B cell (primary cell): ENCODE data around the gene HMG20A. TPM values are rescaled to one million over a fixed set of nuclear protein-coding genes. Genes with fewer than 3 reads are reported as not detected.
A peak's percentile ranks its signal among the peaks of the same experiment; 100 is the strongest.

Experiments used
- ATAC-seq: fragments of 200-7000 bp; cut with Tn5 transposase; one replicate; pipeline ENCODE4 v1.10.0; 2021; ENCODE audit warnings: low read depth, mild to moderate bottlenecking, moderate number of reproducible peaks, moderate library complexity
- CTCF ChIA-PET: fragments of 350-600 bp; sonication (Branson Sonifier 250); formaldehyde crosslinking; loops from one replicate; lab custom pipeline; 2021; ENCODE audit warnings: antibody characterized with exemption, inconsistent platforms; lab: Charles Lee
- POLR2A ChIA-PET: fragments of 350-600 bp; sonication (Branson Sonifier 250); formaldehyde crosslinking; loops from one replicate; lab custom pipeline; 2021; ENCODE audit warnings: antibody characterized with exemption; lab: Charles Lee
- DNase-seq: peaks from one replicate; pipeline ENCODE4 v3.0.0; 2013
- H2AFZ ChIP-seq: 2 replicates; pipeline ENCODE4 v1.6.1; 2012; ENCODE audit warnings: mild to moderate bottlenecking, low read depth, low read length; ENCODE audit not compliant: insufficient read depth, poor library complexity, severe bottlenecking
- H3K27ac ChIP-seq, 2 donors: 1 replicate in 1 of 2; 2 replicates in 1 of 2; pipeline ENCODE4 v1.5.1; 2012 to 2013; ENCODE audit warnings: low read length in 2 of 2, mild to moderate bottlenecking in 2 of 2, moderate library complexity in 1 of 2
- H3K27me3 ChIP-seq, 4 experiments: fragments of 200-600 bp in 1 of 4; sonication (generic) in 1 of 4; replicated peaks in 1 of 4; 1 replicate in 2 of 4; 2 replicates in 2 of 4; pipeline versions ENCODE4 v1.6.1 to v1.7.0; 2013 to 2016; ENCODE audit warnings: low read length in 3 of 4, mild to moderate bottlenecking in 2 of 4, mixed read lengths in 1 of 4, moderate library complexity in 1 of 4; ENCODE audit not compliant: insufficient read depth in 4 of 4, control insufficient read depth in 3 of 4; ENCODE audit errors: control extremely low read depth in 1 of 4
- H3K36me3 ChIP-seq, 2 experiments: replicated peaks in 1 of 2; 1 replicate in 1 of 2; 2 replicates in 1 of 2; pipeline versions ENCODE4 v1.6.1 to v1.7.1; 2013; ENCODE audit warnings: low read length in 1 of 2; ENCODE audit not compliant: insufficient read depth in 2 of 2, control insufficient read depth in 1 of 2; ENCODE audit errors: control extremely low read depth in 1 of 2, extremely low read depth in 1 of 2
- H3K4me1 ChIP-seq, 2 donors: fragments of 200-600 bp in 1 of 2; sonication (generic) in 1 of 2; 1 replicate in 1 of 2; 2 replicates in 1 of 2; pipeline versions ENCODE4 v1.5.1 to v1.6.1; 2013 to 2017; ENCODE audit warnings: low read length in 2 of 2; ENCODE audit not compliant: control insufficient read depth in 2 of 2, insufficient read depth in 2 of 2
- H3K4me2 ChIP-seq: replicated peaks from 2 replicates; pipeline ENCODE3; 2012; ENCODE audit warnings: mild to moderate bottlenecking, low read depth, low read length; ENCODE audit not compliant: poor library complexity, severe bottlenecking
- H3K4me3 ChIP-seq, 5 experiments: fragments of 200-600 bp in 1 of 5; sonication (generic) in 1 of 5; 1 replicate in 3 of 5; 2 replicates in 2 of 5; pipeline versions ENCODE4 v1.5.1 to v1.7.0; 2011 to 2016; ENCODE audit warnings: low read length in 4 of 5, mild to moderate bottlenecking in 4 of 5, low read depth in 2 of 5, control low read depth in 1 of 5, moderate library complexity in 1 of 5; ENCODE audit not compliant: insufficient read depth in 1 of 5; ENCODE audit errors: control extremely low read depth in 1 of 5, extremely low read depth in 1 of 5
- H3K79me2 ChIP-seq: fragments of 200-600 bp; sonication (generic); one replicate; pipeline ENCODE4 v1.6.0; 2016; ENCODE audit warnings: low read length; ENCODE audit not compliant: control insufficient read depth, insufficient read depth
- H3K9ac ChIP-seq: fragments of 200-600 bp; sonication (generic); 2 replicates; pipeline ENCODE4 v1.6.1; 2017; ENCODE audit warnings: mild to moderate bottlenecking, low read length, moderate library complexity
- H3K9me3 ChIP-seq, 3 donors: one replicate each; pipeline versions ENCODE4 v1.6.1 to v1.7.1; 2013; ENCODE audit warnings: low read length in 2 of 3; ENCODE audit not compliant: control insufficient read depth in 2 of 3, insufficient read depth in 1 of 3; ENCODE audit errors: control extremely low read depth in 1 of 3
- H4K20me1 ChIP-seq: 2 replicates; pipeline ENCODE4 v1.6.0; 2012; ENCODE audit warnings: mild to moderate bottlenecking, low read length; ENCODE audit not compliant: insufficient read depth, control insufficient read depth, poor library complexity, severe bottlenecking
- H3K27ac Mint-ChIP-seq: one replicate; pipeline ENCODE4 v1.8.0; 2021; ENCODE audit warnings: mixed read lengths
- H3K27me3 Mint-ChIP-seq: one replicate; pipeline ENCODE4 v1.8.0; 2021; ENCODE audit warnings: mixed read lengths
- H3K4me1 Mint-ChIP-seq: one replicate; pipeline ENCODE4 v1.8.0; 2021; ENCODE audit warnings: mixed read lengths
- H3K4me3 Mint-ChIP-seq: one replicate; pipeline ENCODE4 v1.8.0; 2021; ENCODE audit warnings: mixed read lengths
- H3K9me3 Mint-ChIP-seq: one replicate; pipeline ENCODE4 v1.8.0; 2022; ENCODE audit warnings: mixed read lengths; ENCODE audit not compliant: insufficient read depth
- EZH2 ChIP-seq: IDR thresholded peaks from 2 replicates; pipeline ENCODE4 v1.6.1; 2012; ENCODE audit warnings: borderline replicate concordance, low read depth, mild to moderate bottlenecking, moderate library complexity, low read length; ENCODE audit not compliant: insufficient read depth, poor library complexity, severe bottlenecking
- WGBS: methylation state at CpG from one replicate; pipeline ENCODE4 v1.1.5; 2013; ENCODE audit warnings: missing lambda C conversion rate; ENCODE audit not compliant: insufficient coverage; 5-methylcytosine and 5-hydroxymethylcytosine counted together
- intact Hi-C: fragments of 100-400 bp; cut with micrococcal nuclease; formaldehyde crosslinking; loops from one replicate; pipeline ENCODE4 v1.10.0; 2022
- polyA plus RNA-seq: library from polyadenylated mRNA; depleted of rRNA; stranded (reverse); fragments of >200 nt; gene quantifications from 2 replicates; pipeline ENCODE4 v1.2.3, GENCODE V29; 2012
- total RNA-seq, 2 donors: library from RNA; stranded (reverse); fragments of 120-200 nt in 1 of 2; gene quantifications; 1 replicate in 1 of 2; 2 replicates in 1 of 2; pipeline versions ENCODE4 v1.2.3 to v1.2.4, GENCODE V29; 2013 to 2022
- TF ChIP-seq, protein P1 (sequence below): fragments of 200-600 bp; IDR thresholded peaks from one replicate; pipeline ENCODE4 v1.8.0; 2022; ENCODE audit warnings: antibody characterized with exemption, mild to moderate bottlenecking

HMG20A gene
- total and polyA plus RNA-seq, 2 donors (not counting 1 experiment from before 2014, with no cell fraction given), result 26.1 to 63.5 TPM

DNA sequence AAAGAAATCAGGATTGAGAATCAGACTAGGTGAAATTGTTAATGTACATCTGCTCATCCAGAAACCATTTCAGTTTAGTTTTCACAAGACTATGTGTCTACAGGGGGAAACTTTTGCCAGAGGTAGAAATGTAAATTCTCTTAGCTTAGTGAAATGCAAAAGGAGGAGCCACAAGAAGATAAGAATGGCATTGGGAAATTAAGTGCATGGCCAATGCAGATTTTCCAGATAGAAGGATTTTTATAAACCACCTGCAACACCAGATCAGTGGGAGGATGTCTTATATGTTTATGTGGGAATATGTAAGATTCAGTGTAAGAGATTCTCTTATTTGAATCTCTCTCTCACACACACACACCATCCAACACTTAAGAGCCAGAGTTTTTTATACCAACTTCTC, 67.2 kb downstream of the HMG20A start:
- intact Hi-C loops, result no loop called here

DNA sequence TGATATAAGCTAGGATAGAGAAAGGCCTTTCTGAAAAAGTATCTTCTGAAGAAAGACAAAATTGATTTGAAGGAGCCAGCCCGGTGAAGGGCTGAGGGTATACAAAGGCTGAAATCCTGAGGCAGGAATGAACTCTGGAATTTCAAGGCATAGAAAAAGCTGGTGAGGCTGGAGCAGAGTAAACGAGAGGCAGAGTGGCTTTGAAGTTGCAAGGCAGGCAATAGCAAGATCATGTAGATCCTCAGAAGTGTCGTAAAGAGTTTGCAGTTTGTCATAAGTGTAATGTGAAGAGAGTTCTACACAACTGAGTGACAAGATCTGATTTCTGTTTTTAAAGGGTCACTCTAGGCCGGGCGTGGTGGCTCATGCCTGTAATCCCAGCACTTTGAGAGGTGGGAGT, 69.0 kb downstream of the HMG20A start:
- Mint-ChIP-seq H3K27me3 (no peaks in the 10 kb centered on the region), H3K9me3 (no peaks in the 10 kb centered on the region), H3K4me1 (peaks cover 27% of the 10 kb centered on the region), H3K4me3 (no peak overlapping the region), H3K27ac (peak overlapping the region; percentile 48)
- peaks cover 6 to 18% of the 10 kb centered on the region in 2 experiments for H3K36me3 ChIP-seq
- no peak overlapping the region for H3K27ac ChIP-seq
- no peak for DNase-seq
- POLR2A ChIA-PET, result no interaction called here
- CTCF ChIA-PET, result interaction anchor here (0.7 to 1.1 kb wide), 2 partner anchors 9 to 302 kb away, joined by 3 read pairs; no protein-coding TSS in a partner anchor
- H3K27me3 ChIP-seq, result no peaks in the 10 kb centered on the region
- H3K4me2 ChIP-seq, result no peak overlapping the region
- H4K20me1 ChIP-seq, result no peaks in the 10 kb centered on the region
- intact Hi-C loops, result loop anchor here (10.0 kb wide), 1 partner anchor 65 kb away; the partner anchor contains the start of genes HMG20A and PEAK1
- 98% methylated on average over 5 of the region's 5 CpGs for WGBS
- peaks cover 17 to 24% of the 10 kb centered on the region in 2 donors for H3K4me1 ChIP-seq
- no peak for TF ChIP-seq EZH2
- TF ChIP-seq, protein P1, sequence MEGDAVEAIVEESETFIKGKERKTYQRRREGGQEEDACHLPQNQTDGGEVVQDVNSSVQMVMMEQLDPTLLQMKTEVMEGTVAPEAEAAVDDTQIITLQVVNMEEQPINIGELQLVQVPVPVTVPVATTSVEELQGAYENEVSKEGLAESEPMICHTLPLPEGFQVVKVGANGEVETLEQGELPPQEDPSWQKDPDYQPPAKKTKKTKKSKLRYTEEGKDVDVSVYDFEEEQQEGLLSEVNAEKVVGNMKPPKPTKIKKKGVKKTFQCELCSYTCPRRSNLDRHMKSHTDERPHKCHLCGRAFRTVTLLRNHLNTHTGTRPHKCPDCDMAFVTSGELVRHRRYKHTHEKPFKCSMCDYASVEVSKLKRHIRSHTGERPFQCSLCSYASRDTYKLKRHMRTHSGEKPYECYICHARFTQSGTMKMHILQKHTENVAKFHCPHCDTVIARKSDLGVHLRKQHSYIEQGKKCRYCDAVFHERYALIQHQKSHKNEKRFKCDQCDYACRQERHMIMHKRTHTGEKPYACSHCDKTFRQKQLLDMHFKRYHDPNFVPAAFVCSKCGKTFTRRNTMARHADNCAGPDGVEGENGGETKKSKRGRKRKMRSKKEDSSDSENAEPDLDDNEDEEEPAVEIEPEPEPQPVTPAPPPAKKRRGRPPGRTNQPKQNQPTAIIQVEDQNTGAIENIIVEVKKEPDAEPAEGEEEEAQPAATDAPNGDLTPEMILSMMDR, result no peak
- no peak overlapping the region for H3K4me3 ChIP-seq
- H3K9me3 ChIP-seq, result no peaks in the 10 kb centered on the region
- H2AFZ ChIP-seq, result no peak overlapping the region
- H3K79me2 ChIP-seq, result no peaks in the 10 kb centered on the region
- H3K9ac ChIP-seq, result no peak overlapping the region
- no peak for ATAC-seq

More for the DNA sequence above, 67.2 kb downstream of the HMG20A start:
- Mint-ChIP-seq H3K9me3 (no peaks in the 10 kb centered on the region), H3K4me1 (peaks cover 13% of the 10 kb centered on the region), H3K4me3 (no peak overlapping the region), H3K27ac (no peak overlapping the region), H3K27me3 (no peaks in the 10 kb centered on the region)
- H2AFZ ChIP-seq, result no peak overlapping the region
- H3K4me1 ChIP-seq, result peaks cover 7 to 10% of the 10 kb centered on the region in 2 donors
- no peak overlapping the region for H3K9ac ChIP-seq
- no peaks in the 10 kb centered on the region for H3K9me3 ChIP-seq
- no peak for TF ChIP-seq EZH2
- TF ChIP-seq, protein P1, result no peak
- no peaks in the 10 kb centered on the region for H3K27me3 ChIP-seq
- no peaks in the 10 kb centered on the region for H4K20me1 ChIP-seq
- no peak overlapping the region for H3K4me2 ChIP-seq
- H3K4me3 ChIP-seq, result no peak overlapping the region
- ChIA-PET CTCF (interaction anchor here (1.1 to 1.8 kb wide), 5 partner anchors 9 to 369 kb away, joined by 3 to 4 read pairs (median 3); no protein-coding TSS in a partner anchor), POLR2A (no interaction called here)
- H3K79me2 ChIP-seq, result no peaks in the 10 kb centered on the region
- peak overlapping the region in 1 of 2 donors; percentile 11 for H3K27ac ChIP-seq
- ATAC-seq, result no peak
- DNase-seq, result no peak
- H3K36me3 ChIP-seq, result peaks cover 11 to 31% of the 10 kb centered on the region in 2 experiments
